H1 (cell line): ENCODE data around the gene BSPH1. TPM values are rescaled to one million over a fixed set of nuclear protein-coding genes. Genes with fewer than 3 reads are reported as not detected.

Experiments used
- CTCF ChIA-PET: fragments of 300-600 bp; sonication (Branson Sonifier 250); formaldehyde crosslinking; loops from one replicate; lab custom pipeline; 2021; ENCODE audit not compliant: partially characterized antibody; lab: Charles Lee
- POLR2A ChIA-PET: fragments of 300-600 bp; sonication (Branson Sonifier 250); formaldehyde crosslinking; loops from one replicate; lab custom pipeline; 2021; ENCODE audit warnings: inconsistent platforms; ENCODE audit not compliant: partially characterized antibody; lab: Charles Lee
- DNase-seq, 2 experiments: peaks; one replicate each; pipeline versions ENCODE4 v3.0.0 to v3.0.0-alpha.2; 2010 to 2022; ENCODE audit warnings: low spot score in 2 of 2, low read depth in 1 of 2, mixed read lengths in 1 of 2
- FAIRE-seq: peaks from 2 replicates; lab custom pipeline; 2011; peaks lifted over from hg19 to GRCh38; lab: Jason Lieb, UNC
- H2AFZ ChIP-seq: 2 replicates; pipeline ENCODE4 v1.8.1; 2012; ENCODE audit warnings: low read length, inconsistent platforms
- H2AK5ac ChIP-seq: 2 replicates; pipeline ENCODE4 v1.6.1; 2013; ENCODE audit warnings: low read depth, low read length
- H2BK120ac ChIP-seq: replicated peaks from 2 replicates; pipeline ENCODE3; 2013; ENCODE audit warnings: low read depth, low read length, inconsistent platforms
- H2BK12ac ChIP-seq: 2 replicates; pipeline ENCODE4 v1.6.1; 2013; ENCODE audit warnings: low read depth, low read length
- H2BK15ac ChIP-seq: 2 replicates; pipeline ENCODE4 v1.6.1; 2013; ENCODE audit warnings: low read length
- H2BK20ac ChIP-seq: 2 replicates; pipeline ENCODE4 v1.6.1; 2013; ENCODE audit warnings: low read length
- H2BK5ac ChIP-seq: 2 replicates; pipeline ENCODE4 v1.6.1; 2013; ENCODE audit warnings: low read depth, low read length
- H3K14ac ChIP-seq: 2 replicates; pipeline ENCODE4 v1.6.1; 2013; ENCODE audit warnings: inconsistent platforms; ENCODE audit not compliant: insufficient read length
- H3K18ac ChIP-seq: 2 replicates; pipeline ENCODE4 v1.6.1; 2013; ENCODE audit warnings: low read length; ENCODE audit errors: extremely low read depth
- H3K23ac ChIP-seq: 2 replicates; pipeline ENCODE4 v1.6.1; 2013; ENCODE audit warnings: inconsistent platforms; ENCODE audit not compliant: insufficient read length
- H3K23me2 ChIP-seq: 2 replicates; pipeline ENCODE4 v1.6.1; 2013; ENCODE audit warnings: low read depth, low read length
- H3K27ac ChIP-seq: 2 replicates; pipeline ENCODE4 v1.6.1; 2011; ENCODE audit warnings: low read depth, low read length, inconsistent platforms
- H3K27me3 ChIP-seq, 4 experiments: replicated peaks in 1 of 4; 1 replicate in 1 of 4; 2 replicates in 3 of 4; pipeline versions ENCODE4 v1.6.1 to v1.8.1; 2011 to 2013; ENCODE audit warnings: low read length in 3 of 4, mild to moderate bottlenecking in 3 of 4, inconsistent platforms in 2 of 4, mixed read lengths in 2 of 4, moderate library complexity in 1 of 4; ENCODE audit not compliant: control insufficient read depth in 3 of 4, insufficient read depth in 3 of 4; ENCODE audit errors: extremely low read depth in 1 of 4
- H3K36me3 ChIP-seq, 4 experiments: 2 replicates each; pipeline versions ENCODE4 v1.6.1 to v1.8.1; 2011 to 2013; ENCODE audit warnings: mild to moderate bottlenecking in 4 of 4, low read length in 3 of 4, moderate library complexity in 2 of 4, control low read depth in 1 of 4, inconsistent platforms in 1 of 4; ENCODE audit not compliant: insufficient read depth in 4 of 4, control insufficient read depth in 2 of 4
- H3K4ac ChIP-seq: replicated peaks from 2 replicates; pipeline ENCODE3; 2013; ENCODE audit warnings: low read length, low read depth, mixed read lengths, inconsistent platforms; ENCODE audit not compliant: insufficient read length
- H3K4me1 ChIP-seq, 4 experiments: replicated peaks in 1 of 4; 1 replicate in 1 of 4; 2 replicates in 3 of 4; pipeline versions ENCODE4 v1.6.1 to v1.8.1; 2011 to 2013; ENCODE audit warnings: low read length in 3 of 4, inconsistent platforms in 2 of 4, mixed read lengths in 1 of 4; ENCODE audit not compliant: insufficient read depth in 4 of 4, control insufficient read depth in 3 of 4
- H3K4me2 ChIP-seq, 2 experiments: 2 replicates each; pipeline versions ENCODE4 v1.6.1 to v1.8.1; 2011 to 2013; ENCODE audit warnings: low read depth in 2 of 2, low read length in 2 of 2, control low read depth in 1 of 2, inconsistent platforms in 1 of 2, mild to moderate bottlenecking in 1 of 2; ENCODE audit not compliant: insufficient read depth in 1 of 2
- H3K4me3 ChIP-seq, 4 experiments: fragments of 200-600, 300-600 bp in 1 of 4; sonication (generic), shearing (Covaris generic), sonication (Bioruptor Twin) in 1 of 4; 2 replicates each; pipeline versions ENCODE4 v1.5.1 to v1.8.1; 2011 to 2016; ENCODE audit warnings: low read length in 4 of 4, low read depth in 3 of 4, control low read depth in 2 of 4, inconsistent platforms in 2 of 4, mild to moderate bottlenecking in 2 of 4, mixed read lengths in 1 of 4, moderate library complexity in 1 of 4; ENCODE audit not compliant: insufficient read depth in 2 of 4; ENCODE audit errors: extremely low read depth in 1 of 4
- H3K56ac ChIP-seq: replicated peaks from 2 replicates; pipeline ENCODE3; 2013; ENCODE audit warnings: low read depth, mild to moderate bottlenecking, mixed read lengths, low read length, inconsistent platforms; ENCODE audit not compliant: insufficient read length
- H3K79me1 ChIP-seq: 2 replicates; pipeline ENCODE4 v1.6.1; 2013; ENCODE audit warnings: low read depth, low read length, control low read depth
- H3K79me2 ChIP-seq, 2 experiments: 2 replicates each; pipeline versions ENCODE4 v1.6.1 to v1.8.1; 2012 to 2013; ENCODE audit warnings: low read length in 2 of 2, mild to moderate bottlenecking in 2 of 2, inconsistent platforms in 1 of 2; ENCODE audit not compliant: insufficient read depth in 2 of 2, control insufficient read depth in 1 of 2
- H3K9ac ChIP-seq, 4 experiments: replicated peaks in 1 of 4; 1 replicate in 1 of 4; 2 replicates in 3 of 4; pipeline versions ENCODE4 v1.6.1 to v1.8.1; 2011 to 2013; ENCODE audit warnings: low read depth in 3 of 4, low read length in 3 of 4, control low read depth in 2 of 4, mild to moderate bottlenecking in 2 of 4, moderate library complexity in 2 of 4, inconsistent platforms in 1 of 4; ENCODE audit errors: extremely low read depth in 1 of 4
- H3K9me3 ChIP-seq, 2 experiments: 2 replicates each; pipeline versions ENCODE4 v1.6.1 to v1.8.1; 2012 to 2013; ENCODE audit warnings: mild to moderate bottlenecking in 2 of 2, moderate library complexity in 2 of 2, control low read depth in 1 of 2, inconsistent platforms in 1 of 2, low read depth in 1 of 2, low read length in 1 of 2, mixed read lengths in 1 of 2; ENCODE audit not compliant: insufficient read depth in 2 of 2
- H4K20me1 ChIP-seq, 2 experiments: replicated peaks in 1 of 2; 2 replicates each; pipeline versions ENCODE3 to v1.8.1; 2011 to 2013; ENCODE audit warnings: inconsistent platforms in 2 of 2, low read length in 2 of 2, mild to moderate bottlenecking in 1 of 2; ENCODE audit not compliant: insufficient read depth in 2 of 2, control insufficient read depth in 1 of 2
- H4K5ac ChIP-seq: 2 replicates; pipeline ENCODE4 v1.6.1; 2013; ENCODE audit warnings: low read length, low read depth, mixed read lengths, inconsistent platforms; ENCODE audit not compliant: insufficient read length
- H4K8ac ChIP-seq: 2 replicates; pipeline ENCODE4 v1.8.0; 2013; ENCODE audit warnings: mild to moderate bottlenecking, moderate library complexity, low read length, inconsistent platforms; ENCODE audit not compliant: insufficient read depth; ENCODE audit errors: extremely low read depth
- H4K91ac ChIP-seq: replicated peaks from 2 replicates; pipeline ENCODE3; 2013; ENCODE audit warnings: low read length, mixed read lengths, inconsistent platforms; ENCODE audit not compliant: insufficient read length
- ATF2 ChIP-seq: IDR thresholded peaks from 2 replicates; pipeline ENCODE4 v1.6.1; 2012; ENCODE audit warnings: low read length, inconsistent platforms
- MAFK ChIP-seq: IDR thresholded peaks from 2 replicates; pipeline ENCODE4 v1.6.1; 2012; ENCODE audit warnings: low read depth, mild to moderate bottlenecking, improper control_type of control experiment, low read length
- RNF2 ChIP-seq: fragments of 200-900, 300-1000 bp; sonication (generic); IDR thresholded peaks from 2 replicates; pipeline ENCODE4 v1.7.1; 2016; ENCODE audit warnings: borderline replicate concordance, low read depth, mild to moderate bottlenecking, antibody characterized with exemption, low read length; ENCODE audit not compliant: poor library complexity, severe bottlenecking; ENCODE audit errors: missing control alignments
- TEAD4 ChIP-seq: IDR thresholded peaks from 2 replicates; pipeline ENCODE4 v1.6.1; 2012; ENCODE audit warnings: low read depth, low read length, inconsistent platforms, mixed read lengths
- ZNF274 ChIP-seq: IDR thresholded peaks from 2 replicates; pipeline ENCODE4 v1.7.0; 2012; ENCODE audit warnings: low read length, borderline replicate concordance; ENCODE audit errors: extremely low read depth
- WGBS, 2 experiments: shearing (Covaris generic) in 1 of 2; methylation state at CpG; one replicate each; pipeline versions ENCODE4 v1.1.6 to v1.1.7; 2013 to 2015; ENCODE audit warnings: low lambda C conversion rate in 2 of 2, mixed read lengths in 2 of 2, inconsistent platforms in 1 of 2, low coverage in 1 of 2, missing lambda C conversion rate in 1 of 2; ENCODE audit not compliant: insufficient replicate concordance in 2 of 2, insufficient coverage in 1 of 2, insufficient read length in 1 of 2; ENCODE audit errors: extremely low coverage in 1 of 2, missing lambda C conversion rate in 1 of 2; 5-methylcytosine and 5-hydroxymethylcytosine counted together
- polyA plus RNA-seq, 7 experiments: library from polyadenylated mRNA; depleted of rRNA in 3 of 7; stranded (reverse) in 5 of 7; unstranded in 2 of 7; fragments of >200 nt in 5 of 7; fragments of 200-250 nt in 2 of 7; gene quantifications; 1 replicate in 5 of 7; 2 replicates in 1 of 7; 4 replicates in 1 of 7; pipeline versions ENCODE4 v1.2.1 to v1.2.3, GENCODE V29; 2011 to 2013; ENCODE audit warnings: missing spikeins in 2 of 7, mixed read lengths in 2 of 7
- total RNA-seq: library from RNA; stranded (reverse); fragmentation: NEBNext Ultra II Directional; extraction: Animal tissue kit (Norgen Biotek cat#: 25700); gene quantifications from 2 replicates; pipeline ENCODE4 v1.2.1, GENCODE V29; 2021

BSPH1 gene
- total and polyA plus RNA-seq, 2 of the 8 experiments (the other 6 are each of a cell fraction or from before 2014, with no cell fraction given) = not detected

DNA sequence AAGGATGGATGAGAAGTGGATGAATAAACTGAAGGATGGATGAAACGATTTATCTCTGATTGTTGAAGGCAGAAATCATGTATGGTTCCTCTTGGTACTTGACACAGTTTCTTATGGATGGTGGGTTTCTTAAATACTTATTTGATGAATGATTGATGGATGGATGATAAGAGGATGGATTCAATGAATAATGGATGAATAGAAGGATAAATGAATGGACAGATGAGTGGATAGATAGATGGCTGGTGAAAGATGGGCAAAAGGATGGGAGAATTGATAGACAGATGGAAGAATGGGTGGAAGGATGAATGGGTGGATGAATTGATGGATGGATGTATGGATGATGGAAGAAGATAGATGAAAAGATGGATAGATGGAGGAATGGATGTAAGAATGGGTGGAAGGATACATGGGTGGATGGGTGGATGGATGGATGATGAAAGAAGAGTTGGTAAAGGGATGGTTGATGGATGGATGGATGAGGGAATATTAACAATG lies 4.3 kb upstream of the BSPH1 start:
- peaks cover 4% of the 10 kb centered on the region; the same call in 1 of the 2 replicates for H3K23me2 ChIP-seq
- no peak overlapping the region for H3K4me3 ChIP-seq
- FAIRE-seq (no peak), DNase-seq (no peak)
- peak overlapping the region; percentile 78 for H3K4ac ChIP-seq
- H3K79me2 ChIP-seq = no peaks in the 10 kb centered on the region
- H3K9me3 ChIP-seq = no peaks in the 10 kb centered on the region
- no peak overlapping the region for H2AFZ ChIP-seq
- no peak overlapping the region for H4K5ac ChIP-seq
- WGBS, 2 experiments = 92 to 100% methylated on average over 1 of the region's 1 CpG
- no peak overlapping the region for H3K27ac ChIP-seq
- H3K56ac ChIP-seq = peak overlapping the region; percentile 84
- H2BK20ac ChIP-seq = no peak overlapping the region
- no peak overlapping the region for H3K9ac ChIP-seq
- no peak overlapping the region for H3K14ac ChIP-seq
- no peak overlapping the region for H4K8ac ChIP-seq
- no peaks in the 10 kb centered on the region for H3K36me3 ChIP-seq
- H3K23ac ChIP-seq = no peak overlapping the region
- H3K79me1 ChIP-seq = no peaks in the 10 kb centered on the region
- no peak overlapping the region for H2BK5ac ChIP-seq
- H3K4me1 ChIP-seq = no peaks in the 10 kb centered on the region
- POLR2A ChIA-PET = no interaction called here
- no peak for TF ChIP-seq ZNF274
- TF ChIP-seq TEAD4 = no peak
- no peak for TF ChIP-seq ATF2
- TF ChIP-seq MAFK = no peak
- no peak for TF ChIP-seq RNF2
- H4K20me1 ChIP-seq = peaks cover 0 to 2% of the 10 kb centered on the region in 2 experiments
- H2BK120ac ChIP-seq = no peak overlapping the region
- no peak overlapping the region for H4K91ac ChIP-seq
- no peak overlapping the region for H2BK15ac ChIP-seq
- CTCF ChIA-PET = interaction anchor here (0.6 kb wide), 1 partner anchor 9 kb away, joined by 3 read pairs; no protein-coding TSS in a partner anchor
- H2AK5ac ChIP-seq = no peak overlapping the region
- H2BK12ac ChIP-seq = no peak overlapping the region
- no peak overlapping the region for H3K18ac ChIP-seq
- no peaks in the 10 kb centered on the region for H3K27me3 ChIP-seq
- H3K4me2 ChIP-seq = no peak overlapping the region
